ENCODE results near the gene ITPR1. TPM values are rescaled to one million over a fixed set of nuclear protein-coding genes. Genes with fewer than 3 reads are reported as not detected.

ITPR1 gene
- total RNA-seq, 2 donors from 2014 or later, result 5.9 TPM

DNA sequence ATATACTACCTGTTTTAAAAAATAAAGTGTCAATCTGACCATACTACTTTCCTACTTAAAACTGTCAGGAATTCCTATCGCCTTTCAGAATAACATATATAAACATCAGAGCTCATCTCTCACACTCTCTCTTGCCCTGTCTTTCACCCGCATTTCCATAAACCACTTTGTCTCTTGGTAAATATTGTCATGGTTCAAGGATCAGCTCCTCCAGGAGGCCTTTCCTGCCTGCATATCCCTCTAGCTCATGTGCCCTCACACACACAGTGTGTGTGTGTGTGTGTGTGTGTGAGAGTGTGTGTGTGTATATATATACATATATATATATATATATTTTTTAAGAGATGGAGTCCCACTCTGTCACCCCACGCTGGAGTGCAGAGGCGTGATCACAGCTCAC lies 32.8 kb upstream of the ITPR1 start:
- Histone ChIP-seq H3K4me3 (ENCODE audit: low read length) (no peak overlapping the region), H3K36me3 (ENCODE audit: control insufficient read depth, insufficient read depth, low read length) (no peaks in the 10 kb centered on the region), H3K9me3 (ENCODE audit: control insufficient read depth, low read length) (no peaks in the 10 kb centered on the region), H3K9ac (ENCODE audit: extremely low read depth, low read length, poor library complexity, severe bottlenecking) (no peak overlapping the region), H3K27ac (ENCODE audit: low read depth, low read length) (no peak overlapping the region), H3K4me1 (ENCODE audit: control insufficient read depth, insufficient read depth, low read length) (no peaks in the 10 kb centered on the region), H3K27me3 (ENCODE audit: control insufficient read depth, insufficient read depth, low read length, poor library complexity, severe bottlenecking) (no peaks in the 10 kb centered on the region)
- no peak overlapping the region for H3K27ac Mint-ChIP-seq
- H3K4me3 Mint-ChIP-seq, result no peak overlapping the region
- H3K9me3 Mint-ChIP-seq, result no peaks in the 10 kb centered on the region
- peaks cover 2% of the 10 kb centered on the region for H3K36me3 Mint-ChIP-seq (ENCODE audit: low read depth)
- no peak for DNase-seq
- H3K4me1 Mint-ChIP-seq, result peaks cover 11% of the 10 kb centered on the region
- TF ChIP-seq, protein P1, sequence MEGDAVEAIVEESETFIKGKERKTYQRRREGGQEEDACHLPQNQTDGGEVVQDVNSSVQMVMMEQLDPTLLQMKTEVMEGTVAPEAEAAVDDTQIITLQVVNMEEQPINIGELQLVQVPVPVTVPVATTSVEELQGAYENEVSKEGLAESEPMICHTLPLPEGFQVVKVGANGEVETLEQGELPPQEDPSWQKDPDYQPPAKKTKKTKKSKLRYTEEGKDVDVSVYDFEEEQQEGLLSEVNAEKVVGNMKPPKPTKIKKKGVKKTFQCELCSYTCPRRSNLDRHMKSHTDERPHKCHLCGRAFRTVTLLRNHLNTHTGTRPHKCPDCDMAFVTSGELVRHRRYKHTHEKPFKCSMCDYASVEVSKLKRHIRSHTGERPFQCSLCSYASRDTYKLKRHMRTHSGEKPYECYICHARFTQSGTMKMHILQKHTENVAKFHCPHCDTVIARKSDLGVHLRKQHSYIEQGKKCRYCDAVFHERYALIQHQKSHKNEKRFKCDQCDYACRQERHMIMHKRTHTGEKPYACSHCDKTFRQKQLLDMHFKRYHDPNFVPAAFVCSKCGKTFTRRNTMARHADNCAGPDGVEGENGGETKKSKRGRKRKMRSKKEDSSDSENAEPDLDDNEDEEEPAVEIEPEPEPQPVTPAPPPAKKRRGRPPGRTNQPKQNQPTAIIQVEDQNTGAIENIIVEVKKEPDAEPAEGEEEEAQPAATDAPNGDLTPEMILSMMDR (conservative IDR thresholded peaks at IDR 0.05), result no peak
- H3K27me3 Mint-ChIP-seq (ENCODE audit: insufficient read depth), result no peaks in the 10 kb centered on the region
- WGBS, 2 experiments (ENCODE audit: insufficient coverage in 1 of 2, insufficient read length in 1 of 2), result 91 to 100% methylated on average over 3 to 4 of the region's 4 CpGs

DNA sequence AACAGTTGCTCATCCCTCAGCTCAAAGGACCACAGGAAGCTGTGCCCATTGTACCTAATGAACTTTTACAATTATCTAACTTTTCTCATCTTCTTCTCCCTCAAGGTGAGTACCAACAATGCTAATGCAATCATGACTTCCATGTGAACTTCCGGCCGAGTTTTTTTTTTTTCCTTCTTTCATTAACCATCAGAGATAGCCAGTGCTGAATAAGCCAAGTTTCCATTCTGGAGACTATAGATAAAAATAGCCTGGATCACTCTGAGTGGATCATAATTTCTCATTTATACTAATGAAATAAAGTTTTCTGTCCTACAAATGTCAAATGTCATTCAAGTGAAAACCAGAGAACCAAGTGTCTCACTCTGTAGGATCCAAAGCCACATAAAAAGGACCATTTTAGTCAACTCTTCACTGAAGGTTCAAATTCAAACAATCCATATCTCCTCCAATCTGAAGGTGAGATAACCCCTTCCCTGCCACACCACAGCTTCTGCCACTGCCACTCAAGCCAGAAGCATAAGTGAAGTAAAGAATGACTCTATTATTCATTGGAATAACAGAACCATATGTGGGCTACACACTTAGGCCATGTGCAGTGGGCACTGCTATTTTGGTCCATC lies 31.6 kb upstream of the ITPR1 start:
- no peak overlapping the region for H3K4me3 ChIP-seq (ENCODE audit: low read length)
- H3K27me3 ChIP-seq (ENCODE audit: control insufficient read depth, insufficient read depth, low read length, poor library complexity, severe bottlenecking), result no peaks in the 10 kb centered on the region
- Mint-ChIP-seq H3K4me1 (peaks cover 11% of the 10 kb centered on the region), H3K27me3 (ENCODE audit: insufficient read depth) (no peaks in the 10 kb centered on the region), H3K4me3 (no peak overlapping the region), H3K27ac (no peak overlapping the region), H3K36me3 (ENCODE audit: low read depth) (peaks cover 2% of the 10 kb centered on the region), H3K9me3 (no peaks in the 10 kb centered on the region)
- no peak overlapping the region for H3K27ac ChIP-seq (ENCODE audit: low read depth, low read length)
- TF ChIP-seq, protein P1 (conservative IDR thresholded peaks at IDR 0.05), result no peak
- no peak for DNase-seq
- H3K9ac ChIP-seq (ENCODE audit: extremely low read depth, low read length, poor library complexity, severe bottlenecking), result no peak overlapping the region
- H3K4me1 ChIP-seq (ENCODE audit: control insufficient read depth, insufficient read depth, low read length), result no peaks in the 10 kb centered on the region
- no peaks in the 10 kb centered on the region for H3K36me3 ChIP-seq (ENCODE audit: control insufficient read depth, insufficient read depth, low read length)
- WGBS, 2 experiments (ENCODE audit: insufficient coverage in 1 of 2, insufficient read length in 1 of 2), result 92% methylated on average over 2 of the region's 2 CpGs; no CpG with 5 or more reads in 1 of the 2 experiments
- H3K9me3 ChIP-seq (ENCODE audit: control insufficient read depth, low read length), result no peaks in the 10 kb centered on the region

GRCh38 chr3:4462369-4463040 lies 30.6 kb upstream of the ITPR1 start:
- 85 to 87% methylated on average over 2 to 3 of the region's 3 CpGs for WGBS, 2 experiments (ENCODE audit: insufficient coverage in 1 of 2, insufficient read length in 1 of 2)
- no peak overlapping the region for H3K4me3 Mint-ChIP-seq
- H3K27me3 Mint-ChIP-seq (ENCODE audit: insufficient read depth), result no peaks in the 10 kb centered on the region
- H3K9ac ChIP-seq (ENCODE audit: extremely low read depth, low read length, poor library complexity, severe bottlenecking), result no peak overlapping the region
- peaks cover 2% of the 10 kb centered on the region for H3K36me3 Mint-ChIP-seq (ENCODE audit: low read depth)
- H3K9me3 Mint-ChIP-seq, result no peaks in the 10 kb centered on the region
- H3K27ac Mint-ChIP-seq, result no peak overlapping the region
- H3K27me3 ChIP-seq (ENCODE audit: control insufficient read depth, insufficient read depth, low read length, poor library complexity, severe bottlenecking), result no peaks in the 10 kb centered on the region
- H3K27ac ChIP-seq (ENCODE audit: low read depth, low read length), result no peak overlapping the region
- H3K4me1 Mint-ChIP-seq, result peaks cover 14% of the 10 kb centered on the region
- H3K36me3 ChIP-seq (ENCODE audit: control insufficient read depth, insufficient read depth, low read length), result no peaks in the 10 kb centered on the region
- H3K9me3 ChIP-seq (ENCODE audit: control insufficient read depth, low read length), result no peaks in the 10 kb centered on the region
- TF ChIP-seq, protein P1 (conservative IDR thresholded peaks at IDR 0.05), result no peak
- no peaks in the 10 kb centered on the region for H3K4me1 ChIP-seq (ENCODE audit: control insufficient read depth, insufficient read depth, low read length)
- H3K4me3 ChIP-seq (ENCODE audit: low read length), result no peak overlapping the region
- DNase-seq, result no peak
